Measurements from ENCODE around the gene SLC46A3.

The SLC46A3 gene

DNA sequence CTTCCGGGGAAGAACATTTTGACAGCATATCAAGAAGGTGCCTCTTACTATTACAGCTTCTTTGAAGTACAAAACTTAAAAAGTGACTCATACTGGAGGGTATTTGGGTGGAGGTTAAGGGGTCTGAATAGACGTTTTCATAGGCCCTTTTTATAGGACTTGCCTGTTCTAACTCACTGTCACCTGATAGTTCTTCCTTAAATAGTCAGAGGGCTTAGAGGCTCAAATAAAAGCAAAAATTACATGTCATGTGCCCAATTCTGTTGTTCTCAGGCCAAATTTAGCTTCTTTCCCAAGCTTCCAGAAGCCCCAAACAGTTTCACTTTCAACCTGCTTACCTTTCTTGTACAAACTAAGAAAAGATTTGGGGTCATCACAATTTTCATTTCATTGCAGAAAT, 16.1 kb upstream of the SLC46A3 start:
- TF ChIP-seq, protein P1, sequence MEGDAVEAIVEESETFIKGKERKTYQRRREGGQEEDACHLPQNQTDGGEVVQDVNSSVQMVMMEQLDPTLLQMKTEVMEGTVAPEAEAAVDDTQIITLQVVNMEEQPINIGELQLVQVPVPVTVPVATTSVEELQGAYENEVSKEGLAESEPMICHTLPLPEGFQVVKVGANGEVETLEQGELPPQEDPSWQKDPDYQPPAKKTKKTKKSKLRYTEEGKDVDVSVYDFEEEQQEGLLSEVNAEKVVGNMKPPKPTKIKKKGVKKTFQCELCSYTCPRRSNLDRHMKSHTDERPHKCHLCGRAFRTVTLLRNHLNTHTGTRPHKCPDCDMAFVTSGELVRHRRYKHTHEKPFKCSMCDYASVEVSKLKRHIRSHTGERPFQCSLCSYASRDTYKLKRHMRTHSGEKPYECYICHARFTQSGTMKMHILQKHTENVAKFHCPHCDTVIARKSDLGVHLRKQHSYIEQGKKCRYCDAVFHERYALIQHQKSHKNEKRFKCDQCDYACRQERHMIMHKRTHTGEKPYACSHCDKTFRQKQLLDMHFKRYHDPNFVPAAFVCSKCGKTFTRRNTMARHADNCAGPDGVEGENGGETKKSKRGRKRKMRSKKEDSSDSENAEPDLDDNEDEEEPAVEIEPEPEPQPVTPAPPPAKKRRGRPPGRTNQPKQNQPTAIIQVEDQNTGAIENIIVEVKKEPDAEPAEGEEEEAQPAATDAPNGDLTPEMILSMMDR (IDR thresholded peaks at IDR 0.05; ENCODE audit: borderline replicate concordance, insufficient read depth, low read depth, low read length) = no peak
- H3K4me3 ChIP-seq (ENCODE audit: low read depth, low read length) = no peak overlapping the region

DNA sequence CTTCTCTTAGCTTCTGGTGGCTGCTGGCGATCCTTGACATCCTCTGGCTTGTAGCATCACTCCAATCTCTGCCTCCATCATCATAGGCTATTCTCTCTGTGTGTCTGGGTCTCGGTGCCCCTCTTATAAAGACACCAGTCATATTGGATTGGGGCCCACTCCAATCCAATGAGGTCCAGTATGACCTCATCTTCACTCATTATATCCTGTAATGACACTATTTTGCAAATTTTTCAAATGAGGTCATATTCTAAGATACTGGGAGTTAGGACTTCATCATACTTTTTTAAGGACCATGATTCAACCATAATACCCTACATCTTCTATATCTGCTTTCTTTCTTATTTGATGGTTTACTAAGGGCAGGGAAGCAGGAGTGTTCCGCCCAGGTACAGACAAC, 12.0 kb upstream of the SLC46A3 start:
- TF ChIP-seq, protein P1 (IDR thresholded peaks at IDR 0.05; ENCODE audit: borderline replicate concordance, insufficient read depth, low read depth, low read length) = no peak
- no peak overlapping the region for H3K4me3 ChIP-seq (ENCODE audit: low read depth, low read length)

DNA sequence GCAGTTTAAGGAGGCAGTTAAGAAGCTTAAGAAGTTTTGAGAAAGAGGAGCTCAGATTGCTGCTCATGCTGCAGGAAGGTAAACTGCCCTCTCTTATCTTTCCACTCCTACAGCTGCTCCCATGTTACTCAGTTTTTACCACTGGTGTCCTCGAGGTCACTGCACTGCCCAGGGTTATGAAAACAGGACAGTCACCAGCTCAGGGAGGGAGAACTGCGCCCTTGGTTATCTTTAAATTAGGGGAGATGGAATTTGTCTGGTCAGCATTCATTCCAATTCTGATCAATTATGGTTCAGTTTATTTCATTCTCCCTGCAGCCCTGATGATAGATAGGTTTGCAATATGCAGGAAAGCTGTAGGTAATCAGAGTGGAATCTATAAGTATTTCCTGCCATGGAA, 10.8 kb upstream of the SLC46A3 start:
- TF ChIP-seq, protein P1 (IDR thresholded peaks at IDR 0.05; ENCODE audit: borderline replicate concordance, insufficient read depth, low read depth, low read length) = no peak
- H3K4me3 ChIP-seq (ENCODE audit: low read depth, low read length) = no peak overlapping the region

DNA sequence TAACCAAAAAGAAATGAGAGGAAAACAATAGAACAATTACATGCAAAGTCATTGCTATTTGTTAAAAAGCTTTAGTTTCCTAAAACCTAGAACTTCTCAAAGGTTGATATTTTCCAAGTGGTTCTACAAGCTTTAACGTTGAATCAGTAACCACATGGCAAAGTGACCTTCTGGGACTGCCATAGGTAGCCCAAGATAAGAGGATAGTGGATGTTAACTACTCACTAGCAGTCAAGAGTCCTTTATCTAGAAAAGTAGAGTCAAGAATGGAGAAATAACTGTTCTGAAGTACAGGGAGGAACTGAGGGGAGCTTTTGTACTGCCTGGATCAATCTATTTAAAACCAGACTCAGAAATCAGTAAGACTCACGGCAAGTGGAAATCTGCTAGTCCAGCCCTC, 9.9 kb upstream of the SLC46A3 start:
- H3K4me3 ChIP-seq (ENCODE audit: low read depth, low read length) = no peak overlapping the region
- TF ChIP-seq, protein P1 (IDR thresholded peaks at IDR 0.05; ENCODE audit: borderline replicate concordance, insufficient read depth, low read depth, low read length) = no peak

DNA sequence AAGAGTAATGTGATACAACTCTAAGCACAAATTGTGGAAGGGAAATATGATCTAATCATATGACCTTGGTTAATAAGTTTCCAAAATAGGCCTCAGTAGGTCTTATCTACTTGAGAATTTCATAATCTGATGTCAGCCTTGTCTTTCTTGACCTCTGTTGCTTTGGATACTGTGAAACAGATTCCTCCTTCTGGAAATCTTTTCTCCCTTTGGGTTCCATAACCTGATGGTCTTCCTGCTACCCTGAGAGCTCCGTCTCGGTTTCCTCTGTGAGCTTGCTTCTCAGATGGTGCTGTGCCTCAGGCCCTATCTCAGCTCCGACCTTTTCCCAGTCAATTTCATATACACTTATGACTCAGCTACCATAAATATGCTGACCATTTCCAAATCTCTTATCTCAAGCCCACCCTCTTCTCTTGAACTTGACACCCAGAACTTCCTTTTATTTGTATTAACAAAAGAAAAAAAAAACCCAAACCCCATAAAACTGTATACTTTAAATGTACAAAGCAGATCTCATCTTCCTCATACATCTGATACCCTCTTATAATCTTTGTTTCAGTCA, 6.4 kb upstream of the SLC46A3 start:
- TF ChIP-seq, protein P1 (IDR thresholded peaks at IDR 0.05; ENCODE audit: borderline replicate concordance, insufficient read depth, low read depth, low read length) = no peak
- H3K4me3 ChIP-seq (ENCODE audit: low read depth, low read length) = no peak overlapping the region

DNA sequence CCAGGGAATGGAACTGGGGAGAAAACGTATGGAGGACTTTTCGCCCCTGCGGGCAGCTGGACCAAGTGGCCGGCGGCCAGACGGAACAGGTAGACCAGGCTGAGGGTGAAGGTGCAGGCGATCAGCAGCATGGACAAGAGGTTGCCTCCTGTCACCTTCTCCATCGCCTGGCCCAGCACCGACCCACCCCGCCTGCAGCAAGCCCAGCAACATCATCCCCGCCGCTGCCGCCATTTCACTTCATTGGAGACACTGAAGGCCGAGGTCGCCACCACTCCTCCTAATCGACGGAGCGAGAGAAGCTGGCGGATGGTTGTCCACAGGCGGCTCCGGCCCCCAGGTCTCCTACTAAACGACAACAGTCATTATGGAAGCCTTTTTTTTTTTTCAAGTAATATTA, 5.0 kb upstream of the SLC46A3 start:
- H3K4me3 ChIP-seq (ENCODE audit: low read depth, low read length) = no peak overlapping the region
- TF ChIP-seq, protein P1 (IDR thresholded peaks at IDR 0.05; ENCODE audit: borderline replicate concordance, insufficient read depth, low read depth, low read length) = no peak

DNA sequence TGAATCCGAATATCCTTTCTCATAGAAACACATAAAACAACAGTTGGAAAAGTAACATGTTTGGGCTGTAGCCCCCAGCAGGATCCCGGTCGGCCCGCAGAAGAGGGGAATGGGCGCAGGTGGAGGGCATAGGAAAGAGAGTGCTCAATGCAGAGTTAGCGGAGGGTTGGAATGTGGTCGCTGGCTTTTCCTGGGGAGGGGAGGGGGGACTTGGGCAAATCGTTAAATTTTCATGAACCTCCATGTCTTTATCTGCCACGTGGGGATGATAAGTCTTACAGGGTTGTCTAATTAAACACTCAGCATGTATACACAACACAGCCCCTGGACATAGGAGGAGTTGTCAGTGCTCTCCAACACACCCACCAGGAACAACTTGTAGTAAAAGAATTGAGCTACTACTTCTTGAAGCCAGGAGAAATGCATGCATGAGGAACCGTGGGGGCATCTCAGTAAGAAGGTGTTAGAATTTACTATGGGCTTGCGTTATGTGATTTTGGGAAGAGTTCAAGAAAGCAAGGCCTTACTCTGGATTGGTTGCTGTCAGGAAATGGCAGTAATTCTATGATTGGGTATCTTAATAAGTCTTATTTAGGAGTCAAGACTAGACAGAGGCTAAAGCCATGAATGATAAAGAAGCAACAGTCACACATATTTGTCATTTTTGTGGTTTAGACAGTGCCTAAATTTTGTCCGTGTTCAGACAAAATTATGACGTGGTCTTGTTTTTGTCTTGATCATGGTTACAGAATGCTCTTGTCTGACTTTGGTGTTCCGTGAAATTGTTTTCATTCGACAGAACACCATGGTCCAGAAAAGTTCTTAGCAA, 671 bp upstream of the SLC46A3 start:
- TF ChIP-seq, protein P1 (IDR thresholded peaks at IDR 0.05; ENCODE audit: borderline replicate concordance, insufficient read depth, low read depth, low read length) = no peak

More for the DNA sequence above, 671 bp upstream of the SLC46A3 start:
- H3K4me3 ChIP-seq (ENCODE audit: low read depth, low read length) = peak overlapping the region; percentile 95
